ENCODE results near the gene LRP1-AS.

LRP1-AS gene

GRCh38 chr12:57158665-57159064, 11.2 kb upstream of the LRP1-AS start:
- no peak for DNase-seq

GRCh38 chr12:57158186-57158585, 10.8 kb upstream of the LRP1-AS start:
- DNase-seq: no peak

GRCh38 chr12:57157588-57158173, 10.3 kb upstream of the LRP1-AS start:
- peak; percentile 87 for DNase-seq

GRCh38 chr12:57156701-57157403, 9.4 kb upstream of the LRP1-AS start:
- peak; percentile 43 for DNase-seq

GRCh38 chr12:57154804-57155434, 7.5 kb upstream of the LRP1-AS start:
- peak; percentile 78 for DNase-seq

GRCh38 chr12:57154076-57154475, 6.7 kb upstream of the LRP1-AS start:
- no peak for DNase-seq

- no peak for DNase-seq
These were observed 6.1 kb upstream of the LRP1-AS start for GRCh38 chr12:57153415-57153997.

GRCh38 chr12:57152639-57153038, 5.2 kb upstream of the LRP1-AS start:
- no peak for DNase-seq

- no peak for DNase-seq
These were observed 4.6 kb upstream of the LRP1-AS start for GRCh38 chr12:57151741-57152630.

- no peak for DNase-seq
These were observed 3.1 kb upstream of the LRP1-AS start for GRCh38 chr12:57150400-57151000.

- no peak for DNase-seq
These were observed 2.0 kb upstream of the LRP1-AS start for GRCh38 chr12:57149245-57149900.

GRCh38 chr12:57148469-57149244, 1.2 kb upstream of the LRP1-AS start:
- peak; percentile 80 for DNase-seq

GRCh38 chr12:57146092-57146491, 1.3 kb downstream of the LRP1-AS start:
- no peak for DNase-seq

- no peak for DNase-seq
These were observed 1.9 kb downstream of the LRP1-AS start for GRCh38 chr12:57145460-57146059.

- no peak for DNase-seq
These were observed 4.0 kb downstream of the LRP1-AS start for GRCh38 chr12:57143454-57143853.

- no peak for DNase-seq
These were observed 4.7 kb downstream of the LRP1-AS start for GRCh38 chr12:57142727-57143126.

GRCh38 chr12:57142121-57142520, 5.3 kb downstream of the LRP1-AS start:
- no peak for DNase-seq

GRCh38 chr12:57141249-57141648, 6.2 kb downstream of the LRP1-AS start:
- no peak for DNase-seq

- DNase-seq: peak; percentile 84
These were observed 7.4 kb downstream of the LRP1-AS start for GRCh38 chr12:57139796-57140649.

All from MV-4-11 (cell line).